ENCODE measurements around the gene SLC17A7. TPM values are rescaled to one million over a fixed set of nuclear protein-coding genes. Genes with fewer than 3 reads are reported as not detected.
A peak's percentile ranks its signal among the peaks of the same experiment; 100 is the strongest.

The SLC17A7 gene
- not detected for polyA plus RNA-seq (2012; ENCODE audit: missing spikeins)

DNA sequence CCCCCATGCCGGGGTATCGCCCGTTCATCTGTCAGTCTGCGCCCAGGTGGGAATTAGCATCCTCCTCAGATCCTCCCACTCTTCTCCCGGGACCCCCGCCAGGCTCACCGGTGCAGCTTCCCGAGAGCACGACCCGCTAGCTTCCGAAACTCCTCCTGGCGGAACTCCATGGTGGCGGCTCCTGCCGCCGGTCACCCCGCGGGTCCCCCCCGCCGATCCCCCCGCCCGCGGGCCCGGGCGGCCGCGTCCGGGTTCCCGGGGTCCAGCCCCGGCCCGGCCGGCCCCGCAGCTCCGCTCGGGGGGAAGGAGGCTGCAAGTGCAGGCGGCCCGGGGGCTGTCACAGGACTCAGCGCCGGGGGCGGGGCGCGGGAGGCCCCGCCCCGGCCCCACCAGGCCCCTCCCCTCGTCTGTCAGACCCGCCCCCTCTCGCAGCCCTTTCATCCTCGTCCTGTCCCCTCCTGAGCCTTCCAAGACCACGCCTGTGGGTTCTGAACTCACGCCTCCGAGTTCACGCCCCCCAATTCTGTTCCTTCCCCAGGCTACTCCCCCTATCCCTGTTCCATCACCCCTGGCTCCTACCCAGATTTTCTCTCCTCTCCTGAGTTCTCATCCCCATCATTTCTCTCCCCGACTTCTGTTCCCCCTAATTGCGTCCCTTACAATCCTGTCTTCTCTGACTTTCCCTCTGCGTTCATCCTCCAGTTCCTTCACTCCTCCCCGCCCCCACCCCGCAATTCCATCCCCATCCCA lies at the start of gene SLC17A7:
Gene SLC17A7, minus strand, starts transcription at position 318 of the 750 bp plus-strand sequence. Its CDS starts 148 bp downstream, at position 170.
- no peak for FAIRE-seq
- no peak for TF ChIP-seq POLR2A (IDR thresholded peaks at IDR 0.05; ENCODE audit: low read depth, low read length)
- TF ChIP-seq TAF1 (IDR thresholded peaks at IDR 0.05; ENCODE audit: borderline replicate concordance, low read depth, low read length), result no peak
- no peak for TF ChIP-seq POLR2AphosphoS5 (IDR thresholded peaks at IDR 0.05; ENCODE audit: low read depth, low read length)
- peak; percentile 69 for DNase-seq (ENCODE audit: insufficient read length)

- DNase-seq (ENCODE audit: insufficient read length), result no peak
- no peak for FAIRE-seq
- peak; percentile 68; the same call in 1 of the 2 replicates for TF ChIP-seq POLR2AphosphoS5 (IDR thresholded peaks at IDR 0.05; ENCODE audit: low read depth, low read length)
- TF ChIP-seq TAF1 (IDR thresholded peaks at IDR 0.05; ENCODE audit: borderline replicate concordance, low read depth, low read length), result no peak
- TF ChIP-seq POLR2A (IDR thresholded peaks at IDR 0.05; ENCODE audit: low read depth, low read length), result 0 out of 2 replicates have a peak, but pooled peaks have one; percentile 37
Measured at GRCh38 chr19:49490287-49491029, 49.1 kb upstream of the SLC17A7 start.

DNA sequence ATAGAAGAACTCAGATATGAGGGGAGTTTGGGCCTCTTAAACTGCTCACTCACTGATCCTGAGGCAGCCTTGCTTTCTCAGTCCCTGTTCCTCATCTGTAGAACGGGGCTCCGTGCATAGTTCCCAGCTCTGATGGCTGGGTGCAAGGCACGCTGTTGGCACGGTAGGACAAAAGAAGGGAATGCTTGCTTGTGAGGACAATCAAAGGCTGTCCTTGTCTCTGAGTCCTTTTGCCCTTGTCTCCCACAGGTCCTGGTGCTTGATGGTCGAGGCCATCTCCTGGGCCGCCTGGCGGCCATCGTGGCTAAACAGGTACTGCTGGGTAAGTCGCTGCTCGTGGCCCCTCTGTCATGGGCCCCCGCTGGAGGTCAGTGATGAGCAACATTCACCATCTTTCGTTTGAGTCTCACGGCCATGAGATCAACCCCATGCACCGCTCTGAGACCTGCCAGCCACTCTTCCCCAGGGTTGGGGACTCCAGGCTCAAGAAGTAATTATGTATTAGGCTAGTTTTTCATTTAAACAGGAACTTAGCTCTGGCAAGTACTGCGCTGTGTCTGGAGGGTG lies 48.4 kb upstream of the SLC17A7 start:
- FAIRE-seq, result no peak
- no peak for DNase-seq (ENCODE audit: insufficient read length)

DNA sequence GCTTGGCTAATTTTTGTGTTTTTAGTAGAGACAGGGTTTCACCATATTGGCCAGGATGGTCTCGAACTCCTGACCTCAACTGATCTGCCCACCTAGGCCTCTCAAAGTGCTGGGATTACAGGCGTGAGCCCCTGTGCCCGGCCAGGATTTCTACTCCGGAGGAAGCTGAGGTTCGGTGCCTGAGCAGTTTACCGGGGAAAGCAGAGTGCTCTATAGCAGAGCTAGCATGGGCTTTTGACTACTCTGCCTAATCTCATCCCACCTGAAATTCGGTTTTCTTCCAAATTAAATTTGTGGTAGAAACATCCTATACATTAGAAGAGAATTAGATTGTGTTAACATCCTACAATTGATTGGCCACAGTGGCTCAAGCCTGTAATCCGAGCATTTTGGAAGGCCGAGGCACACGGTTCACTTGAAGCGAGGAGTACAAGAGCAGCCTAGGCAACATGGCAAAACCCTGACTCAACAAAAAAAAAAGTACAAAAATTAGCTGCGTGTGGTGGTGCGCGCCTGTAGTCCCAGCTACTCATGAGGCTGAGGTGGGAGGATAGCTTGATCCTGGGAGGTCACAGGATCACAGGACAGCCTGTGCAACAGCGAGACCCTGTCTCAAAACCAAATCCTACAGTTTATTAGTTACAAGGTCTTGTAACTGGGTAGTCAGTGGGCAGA lies 47.7 kb upstream of the SLC17A7 start:
- FAIRE-seq (no peak), DNase-seq (ENCODE audit: insufficient read length) (no peak)
- TF ChIP-seq POLR2AphosphoS5 (IDR thresholded peaks at IDR 0.05; ENCODE audit: low read depth, low read length) (0 out of 2 replicates have a peak, but pooled peaks have one; percentile 18), TAF1 (IDR thresholded peaks at IDR 0.05; ENCODE audit: borderline replicate concordance, low read depth, low read length) (no peak), POLR2A (IDR thresholded peaks at IDR 0.05; ENCODE audit: low read depth, low read length) (no peak)

More for the DNA sequence above, 48.4 kb upstream of the SLC17A7 start:
- TF ChIP-seq POLR2A (IDR thresholded peaks at IDR 0.05; ENCODE audit: low read depth, low read length) (peak; percentile 70; the same call in 1 of the 2 replicates), POLR2AphosphoS5 (IDR thresholded peaks at IDR 0.05; ENCODE audit: low read depth, low read length) (0 out of 2 replicates have a peak, but pooled peaks have one; percentile 61), TAF1 (IDR thresholded peaks at IDR 0.05; ENCODE audit: borderline replicate concordance, low read depth, low read length) (no peak)

DNA sequence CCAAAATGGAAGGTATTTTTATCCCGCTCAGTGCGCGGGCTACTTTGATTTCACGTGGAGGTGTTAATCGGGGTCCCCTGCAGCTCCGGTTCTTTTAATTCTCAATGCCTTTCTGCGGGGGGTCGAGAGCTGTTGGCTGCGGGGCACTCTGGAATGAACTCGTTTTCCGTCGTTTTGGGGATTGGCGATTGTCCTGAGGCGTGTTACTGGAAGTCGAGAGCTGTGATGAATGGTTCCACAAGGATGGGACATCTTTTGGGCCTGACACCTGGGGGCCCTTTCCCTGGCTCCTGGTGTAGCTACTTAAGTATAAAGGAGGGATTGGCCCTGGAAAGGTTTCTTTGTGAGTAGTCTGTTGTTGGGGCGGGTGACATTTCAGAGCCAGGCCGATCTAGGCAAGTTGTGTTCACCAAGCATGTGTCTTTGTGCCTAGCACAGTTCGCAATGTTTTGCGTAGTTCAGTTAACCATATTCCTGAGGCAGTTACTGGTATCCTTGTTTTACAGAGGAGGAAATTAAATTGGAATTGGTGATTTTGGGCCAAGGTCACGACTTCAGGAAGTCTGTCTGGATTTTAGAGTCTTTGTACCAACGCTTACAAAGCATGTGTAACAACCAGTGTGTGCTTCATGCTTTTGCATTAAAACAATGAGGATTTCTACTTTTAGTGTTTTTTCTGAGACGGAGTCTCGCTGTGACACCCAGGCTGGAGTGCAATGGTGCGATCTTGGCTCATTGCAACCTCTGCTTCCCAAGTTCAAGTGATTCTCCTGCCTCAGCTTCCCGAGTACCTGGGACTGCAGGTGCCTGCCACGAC lies 46.9 kb upstream of the SLC17A7 start:
- no peak for TF ChIP-seq TAF1 (IDR thresholded peaks at IDR 0.05; ENCODE audit: borderline replicate concordance, low read depth, low read length)
- TF ChIP-seq POLR2A (IDR thresholded peaks at IDR 0.05; ENCODE audit: low read depth, low read length), result no peak; the same call in 1 of the 2 replicates
- TF ChIP-seq POLR2AphosphoS5 (IDR thresholded peaks at IDR 0.05; ENCODE audit: low read depth, low read length), result no peak; the same call in 1 of the 2 replicates

DNA sequence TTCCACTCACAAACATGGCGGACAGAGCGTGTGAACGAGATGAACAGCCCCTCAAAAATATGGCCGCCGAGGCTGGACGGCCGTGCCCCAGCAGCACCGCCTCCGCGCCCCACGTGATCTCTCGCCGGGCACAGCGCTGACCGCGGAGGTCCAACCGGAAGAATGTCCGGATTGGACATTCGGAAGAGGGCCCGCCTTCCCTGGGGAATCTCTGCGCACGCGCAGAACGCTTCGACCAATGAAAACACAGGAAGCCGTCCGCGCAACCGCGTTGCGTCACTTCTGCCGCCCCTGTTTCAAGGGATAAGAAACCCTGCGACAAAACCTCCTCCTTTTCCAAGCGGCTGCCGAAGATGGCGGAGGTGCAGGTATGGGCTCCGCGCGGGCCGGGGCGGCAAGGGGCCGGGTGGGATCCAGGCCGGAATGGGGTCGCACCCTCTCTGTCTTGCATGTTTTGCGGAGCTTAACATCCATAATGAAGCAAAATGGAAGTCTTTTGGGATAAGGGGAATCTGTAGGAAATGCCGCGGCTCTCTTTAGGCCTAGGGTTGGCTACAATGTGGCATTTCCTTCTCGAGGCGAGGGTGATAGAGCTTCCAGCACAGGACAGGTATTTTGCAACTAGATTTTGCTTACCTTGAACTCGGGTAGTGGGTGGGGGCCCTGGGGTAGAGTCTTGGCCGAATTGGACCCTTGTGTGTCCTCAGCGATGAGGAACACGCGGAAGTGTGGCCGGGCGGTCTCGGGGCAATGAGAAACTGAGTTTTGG lies 46.1 kb upstream of the SLC17A7 start, which contains the start of gene RPL13A:
Gene RPL13A, plus strand, starts transcription at position 332 of the 769 bp plus-strand sequence. Its CDS starts 22 bp downstream, at position 354.
- FAIRE-seq, result peak; percentile 97
- DNase-seq (ENCODE audit: insufficient read length), result peak; percentile 96
- TF ChIP-seq POLR2AphosphoS5 (IDR thresholded peaks at IDR 0.05; ENCODE audit: low read depth, low read length) (peak; percentile 99), POLR2A (IDR thresholded peaks at IDR 0.05; ENCODE audit: low read depth, low read length) (peak; percentile 100), TAF1 (IDR thresholded peaks at IDR 0.05; ENCODE audit: borderline replicate concordance, low read depth, low read length) (peak; percentile 99)

More for the DNA sequence above, 46.9 kb upstream of the SLC17A7 start:
- FAIRE-seq (no peak), DNase-seq (ENCODE audit: insufficient read length) (no peak)

GRCh38 chr19:49486710-49487276 lies 45.5 kb upstream of the SLC17A7 start:
- DNase-seq (ENCODE audit: insufficient read length) (no peak), FAIRE-seq (no peak)
- TF ChIP-seq POLR2A (IDR thresholded peaks at IDR 0.05; ENCODE audit: low read depth, low read length), result no peak
- no peak for TF ChIP-seq TAF1 (IDR thresholded peaks at IDR 0.05; ENCODE audit: borderline replicate concordance, low read depth, low read length)
- TF ChIP-seq POLR2AphosphoS5 (IDR thresholded peaks at IDR 0.05; ENCODE audit: low read depth, low read length), result no peak

DNA sequence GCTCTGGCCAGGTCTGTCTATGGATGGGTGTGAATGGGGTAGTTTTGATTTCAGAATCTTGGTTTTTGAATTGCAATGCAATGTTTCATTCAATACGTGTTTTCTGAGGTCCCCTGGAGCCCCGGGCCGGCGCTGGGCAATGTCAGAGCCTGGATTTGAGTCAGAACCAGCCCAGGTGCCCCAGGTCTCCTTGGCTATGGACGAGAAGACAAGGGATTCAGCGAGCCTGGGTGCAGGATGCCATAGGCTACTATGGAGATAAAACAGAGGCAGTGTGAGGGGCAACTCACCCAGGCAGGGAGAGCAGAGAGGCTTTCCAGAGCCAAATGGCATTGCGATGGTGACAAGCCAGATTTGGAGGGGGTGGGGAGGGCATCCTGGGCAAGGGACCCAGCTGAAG lies 44.9 kb upstream of the SLC17A7 start:
- no peak for DNase-seq (ENCODE audit: insufficient read length)
- TF ChIP-seq POLR2AphosphoS5 (IDR thresholded peaks at IDR 0.05; ENCODE audit: low read depth, low read length), result no peak
- TF ChIP-seq TAF1 (IDR thresholded peaks at IDR 0.05; ENCODE audit: borderline replicate concordance, low read depth, low read length), result no peak
- no peak for TF ChIP-seq POLR2A (IDR thresholded peaks at IDR 0.05; ENCODE audit: low read depth, low read length)
- FAIRE-seq, result no peak

DNA sequence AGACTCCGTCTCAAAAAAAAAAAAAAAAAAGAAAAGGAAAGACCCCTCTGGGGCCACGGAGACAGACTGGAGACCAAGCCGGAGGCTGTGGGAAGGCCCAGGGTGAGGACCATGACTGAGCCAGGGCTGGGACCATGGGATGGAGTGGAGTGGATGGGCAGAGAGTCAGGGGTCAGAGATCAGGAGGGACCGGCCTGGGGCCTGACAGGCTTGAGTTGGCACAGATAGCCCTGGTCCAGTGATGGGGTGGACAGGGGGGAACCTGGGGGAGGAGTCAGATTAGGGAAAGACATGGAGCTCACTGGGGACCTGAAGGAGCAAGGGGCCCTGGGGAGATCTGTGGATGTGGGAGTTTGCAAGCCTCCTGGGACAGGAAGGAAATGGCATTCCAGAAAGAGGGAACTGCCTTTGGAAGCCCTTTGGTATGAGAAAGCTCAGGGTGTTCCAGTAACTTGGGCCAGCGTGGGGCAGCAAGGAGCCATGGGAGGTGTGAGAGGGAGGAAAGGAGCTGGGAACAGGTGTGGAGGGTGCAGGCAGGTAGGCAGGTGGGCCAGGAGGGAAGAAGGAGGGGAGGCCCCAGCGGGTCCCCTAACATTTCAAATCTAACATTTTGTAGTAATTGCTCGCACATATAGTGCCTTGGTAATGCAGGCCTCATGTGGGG lies 39.8 kb upstream of the SLC17A7 start:
- no peak for TF ChIP-seq POLR2A (IDR thresholded peaks at IDR 0.05; ENCODE audit: low read depth, low read length)
- no peak for TF ChIP-seq TAF1 (IDR thresholded peaks at IDR 0.05; ENCODE audit: borderline replicate concordance, low read depth, low read length)
- no peak for TF ChIP-seq POLR2AphosphoS5 (IDR thresholded peaks at IDR 0.05; ENCODE audit: low read depth, low read length)
- DNase-seq (ENCODE audit: insufficient read length) (no peak), FAIRE-seq (no peak)

Data from GM12892 (cell line).